Panc1 (cell line): Measurements from ENCODE around the gene BRCA2. TPM values are rescaled to one million over a fixed set of nuclear protein-coding genes. Genes with fewer than 3 reads are reported as not detected.

ENCODE experiments used
- ATAC-seq: fragments of 200-7000 bp; cut with Tn5 transposase; 2 replicates; pipeline ENCODE4 v1.9.1; 2020; ENCODE audit warnings: mild to moderate bottlenecking, moderate library complexity
- BruUV-seq: library from RNA; stranded (reverse); fragments of 400-500 nt; replicated peaks from 2 replicates; lab custom pipeline; 2021; lab: Mats Ljungman, UMichigan
- CTCF ChIA-PET: fragments of 300-600 bp; sonication (Branson Sonifier 250); formaldehyde crosslinking; loops from one replicate; lab custom pipeline; 2022; ENCODE audit warnings: antibody characterized with exemption; lab: Charles Lee
- POLR2A ChIA-PET: fragments of 300-600 bp; sonication (Branson Sonifier 250); formaldehyde crosslinking; loops from one replicate; lab custom pipeline; 2022; ENCODE audit warnings: antibody characterized with exemption; lab: Charles Lee
- DNase-seq: peaks from one replicate; pipeline ENCODE4 v3.0.0-alpha.2; 2010; ENCODE audit warnings: low read depth, low spot score
- H3K27ac ChIP-seq: 2 replicates; pipeline ENCODE4 v1.5.1; 2011; ENCODE audit warnings: mild to moderate bottlenecking, low read length, inconsistent platforms
- H3K27me3 ChIP-seq: fragments of 200-500 bp; sonication (Bioruptor generic); 2 replicates; pipeline ENCODE4 v1.6.0; 2014; ENCODE audit warnings: low read length, inconsistent platforms; ENCODE audit not compliant: control insufficient read depth, insufficient read depth
- H3K36me3 ChIP-seq: fragments of 200-500 bp; sonication (Bioruptor generic); 2 replicates; pipeline ENCODE4 v1.5.1; 2014; ENCODE audit warnings: inconsistent platforms, mild to moderate bottlenecking, low read length, moderate library complexity; ENCODE audit not compliant: control insufficient read depth, insufficient read depth
- H3K4me1 ChIP-seq: 2 replicates; pipeline ENCODE4 v1.5.1; 2011; ENCODE audit warnings: inconsistent platforms, mild to moderate bottlenecking, low read length, moderate library complexity; ENCODE audit not compliant: control insufficient read depth, insufficient read depth
- H3K4me3 ChIP-seq, 2 experiments: 2 replicates each; pipeline ENCODE4 v1.5.1; 2011 to 2012; ENCODE audit warnings: low read depth in 2 of 2, low read length in 2 of 2, mild to moderate bottlenecking in 2 of 2, inconsistent platforms in 1 of 2, moderate library complexity in 1 of 2
- H3K9me3 ChIP-seq: fragments of 200-500 bp; sonication (Bioruptor generic); 2 replicates; pipeline ENCODE4 v1.5.1; 2014; ENCODE audit warnings: low read depth, mild to moderate bottlenecking, inconsistent platforms, low read length, moderate library complexity; ENCODE audit not compliant: control insufficient read depth, insufficient read depth
- POLR2AphosphoS5 ChIP-seq: IDR thresholded peaks from 2 replicates; pipeline ENCODE4 v1.6.1; 2012; ENCODE audit warnings: mild to moderate bottlenecking, low read depth, low read length, moderate library complexity
- SIN3A ChIP-seq: IDR thresholded peaks from 2 replicates; pipeline ENCODE4 v1.6.1; 2012; ENCODE audit warnings: low read depth, mild to moderate bottlenecking, low read length, moderate library complexity, borderline replicate concordance; ENCODE audit not compliant: insufficient read depth
- TCF7L2 ChIP-seq: IDR thresholded peaks from 2 replicates; pipeline ENCODE4 v1.6.1; 2011; ENCODE audit warnings: mild to moderate bottlenecking, low read depth, low read length, inconsistent platforms
- in situ Hi-C: cut with HindIII; loops from 2 replicates; pipeline ENCODE4 v1.10.0; 2016; ENCODE audit warnings: low sequenced_read_pairs, low pct_unique_long_range_greater_than_20kb
- intact Hi-C: fragments of 100-400 bp; cut with micrococcal nuclease; formaldehyde crosslinking; loops from one replicate; pipeline ENCODE4 v1.10.0; 2022; ENCODE audit not compliant: unreplicated experiment
- total RNA-seq: library from RNA; stranded (reverse); gene quantifications from one replicate; pipeline ENCODE4 v1.2.1, GENCODE V29; 2021; ENCODE audit not compliant: unreplicated experiment
- TF ChIP-seq, protein P1 (sequence below): fragments of 450-650 bp; IDR thresholded peaks from 2 replicates; pipeline ENCODE4 v1.5.1; 2017; ENCODE audit warnings: mild to moderate bottlenecking
- TF ChIP-seq, protein P2 (sequence below), 2 experiments: IDR thresholded peaks; 2 replicates each; pipeline ENCODE4 v1.6.1; 2011 to 2012; ENCODE audit warnings: low read depth in 2 of 2, control low read depth in 1 of 2, low read length in 1 of 2, mild to moderate bottlenecking in 1 of 2, moderate library complexity in 1 of 2; ENCODE audit not compliant: insufficient read depth in 1 of 2

The BRCA2 gene
- total RNA-seq, 1 experiment from 2014 or later, result 8.4 TPM

DNA sequence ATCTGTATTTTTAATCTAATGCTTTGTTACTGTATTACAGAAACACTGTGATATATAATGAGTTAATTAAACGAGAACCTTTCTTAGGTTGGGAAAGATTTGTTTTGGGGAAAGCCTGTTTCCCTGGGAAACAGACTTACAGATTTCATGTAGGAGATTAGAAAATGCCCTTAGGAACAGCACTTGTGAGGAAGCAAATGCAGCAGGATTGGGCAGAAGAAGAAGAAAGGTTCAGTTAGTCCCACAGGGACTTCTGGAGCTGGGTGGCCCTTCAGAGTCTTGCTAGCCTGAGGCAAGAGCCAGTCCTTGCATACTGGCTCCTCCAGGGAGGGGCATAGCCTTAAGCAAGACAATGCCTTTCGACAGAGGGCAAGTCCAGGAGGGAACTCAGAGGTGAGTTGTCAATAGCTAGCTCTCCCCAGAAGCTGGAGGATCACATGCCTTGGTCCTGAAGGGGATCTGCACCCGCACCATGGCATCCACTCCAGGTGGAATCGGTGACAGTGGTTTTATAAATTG lies 75.9 kb downstream of the BRCA2 start:
- ATAC-seq, result no peak
- BruUV-seq, result no TSS peak
- no peaks in the 10 kb centered on the region for H3K27me3 ChIP-seq
- in situ Hi-C loops, result no loop called here
- no peaks in the 10 kb centered on the region for H3K9me3 ChIP-seq
- intact Hi-C loops, result no loop called here
- POLR2A ChIA-PET, result no interaction called here
- peaks cover 3% of the 10 kb centered on the region; the same call in 1 of the 2 replicates for H3K36me3 ChIP-seq
- no peak overlapping the region for H3K27ac ChIP-seq
- TF ChIP-seq, protein P1, sequence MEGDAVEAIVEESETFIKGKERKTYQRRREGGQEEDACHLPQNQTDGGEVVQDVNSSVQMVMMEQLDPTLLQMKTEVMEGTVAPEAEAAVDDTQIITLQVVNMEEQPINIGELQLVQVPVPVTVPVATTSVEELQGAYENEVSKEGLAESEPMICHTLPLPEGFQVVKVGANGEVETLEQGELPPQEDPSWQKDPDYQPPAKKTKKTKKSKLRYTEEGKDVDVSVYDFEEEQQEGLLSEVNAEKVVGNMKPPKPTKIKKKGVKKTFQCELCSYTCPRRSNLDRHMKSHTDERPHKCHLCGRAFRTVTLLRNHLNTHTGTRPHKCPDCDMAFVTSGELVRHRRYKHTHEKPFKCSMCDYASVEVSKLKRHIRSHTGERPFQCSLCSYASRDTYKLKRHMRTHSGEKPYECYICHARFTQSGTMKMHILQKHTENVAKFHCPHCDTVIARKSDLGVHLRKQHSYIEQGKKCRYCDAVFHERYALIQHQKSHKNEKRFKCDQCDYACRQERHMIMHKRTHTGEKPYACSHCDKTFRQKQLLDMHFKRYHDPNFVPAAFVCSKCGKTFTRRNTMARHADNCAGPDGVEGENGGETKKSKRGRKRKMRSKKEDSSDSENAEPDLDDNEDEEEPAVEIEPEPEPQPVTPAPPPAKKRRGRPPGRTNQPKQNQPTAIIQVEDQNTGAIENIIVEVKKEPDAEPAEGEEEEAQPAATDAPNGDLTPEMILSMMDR, result no peak
- no peak for TF ChIP-seq SIN3A
- no peak for TF ChIP-seq POLR2AphosphoS5
- no peak for TF ChIP-seq TCF7L2
- TF ChIP-seq, protein P2, sequence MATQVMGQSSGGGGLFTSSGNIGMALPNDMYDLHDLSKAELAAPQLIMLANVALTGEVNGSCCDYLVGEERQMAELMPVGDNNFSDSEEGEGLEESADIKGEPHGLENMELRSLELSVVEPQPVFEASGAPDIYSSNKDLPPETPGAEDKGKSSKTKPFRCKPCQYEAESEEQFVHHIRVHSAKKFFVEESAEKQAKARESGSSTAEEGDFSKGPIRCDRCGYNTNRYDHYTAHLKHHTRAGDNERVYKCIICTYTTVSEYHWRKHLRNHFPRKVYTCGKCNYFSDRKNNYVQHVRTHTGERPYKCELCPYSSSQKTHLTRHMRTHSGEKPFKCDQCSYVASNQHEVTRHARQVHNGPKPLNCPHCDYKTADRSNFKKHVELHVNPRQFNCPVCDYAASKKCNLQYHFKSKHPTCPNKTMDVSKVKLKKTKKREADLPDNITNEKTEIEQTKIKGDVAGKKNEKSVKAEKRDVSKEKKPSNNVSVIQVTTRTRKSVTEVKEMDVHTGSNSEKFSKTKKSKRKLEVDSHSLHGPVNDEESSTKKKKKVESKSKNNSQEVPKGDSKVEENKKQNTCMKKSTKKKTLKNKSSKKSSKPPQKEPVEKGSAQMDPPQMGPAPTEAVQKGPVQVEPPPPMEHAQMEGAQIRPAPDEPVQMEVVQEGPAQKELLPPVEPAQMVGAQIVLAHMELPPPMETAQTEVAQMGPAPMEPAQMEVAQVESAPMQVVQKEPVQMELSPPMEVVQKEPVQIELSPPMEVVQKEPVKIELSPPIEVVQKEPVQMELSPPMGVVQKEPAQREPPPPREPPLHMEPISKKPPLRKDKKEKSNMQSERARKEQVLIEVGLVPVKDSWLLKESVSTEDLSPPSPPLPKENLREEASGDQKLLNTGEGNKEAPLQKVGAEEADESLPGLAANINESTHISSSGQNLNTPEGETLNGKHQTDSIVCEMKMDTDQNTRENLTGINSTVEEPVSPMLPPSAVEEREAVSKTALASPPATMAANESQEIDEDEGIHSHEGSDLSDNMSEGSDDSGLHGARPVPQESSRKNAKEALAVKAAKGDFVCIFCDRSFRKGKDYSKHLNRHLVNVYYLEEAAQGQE (IDR thresholded peaks at IDR 0.05; ENCODE audit: insufficient read depth in 1 of 2, low read depth in 2 of 2, low read length in 1 of 2), result no peak
- H3K4me1 ChIP-seq, result no peaks in the 10 kb centered on the region
- DNase-seq, result no peak
- CTCF ChIA-PET, result no interaction called here
- H3K4me3 ChIP-seq, result no peak overlapping the region

DNA sequence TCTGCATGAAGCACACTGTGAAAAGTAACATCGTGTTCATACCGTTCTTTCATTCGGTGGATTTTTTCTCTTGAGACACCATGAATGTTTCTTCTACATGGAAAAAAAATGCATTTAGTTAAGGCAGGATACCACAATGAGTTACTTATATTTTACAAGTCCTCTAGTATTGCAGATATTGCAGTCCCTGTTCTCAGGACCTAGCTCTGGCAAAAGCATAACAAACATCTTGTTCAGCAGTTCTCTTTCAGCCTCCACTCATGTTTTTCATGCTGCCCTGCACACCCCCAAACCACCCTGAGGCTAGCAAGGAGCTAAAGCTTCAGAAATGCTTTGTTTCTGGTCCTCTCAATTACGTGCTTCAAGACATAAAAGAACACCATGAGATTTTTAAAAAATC lies 87.8 kb downstream of the BRCA2 start:
- Histone ChIP-seq H3K4me3 (no peak overlapping the region), H3K27me3 (no peaks in the 10 kb centered on the region), H3K36me3 (no peaks in the 10 kb centered on the region; the same call in 1 of the 2 replicates), H3K9me3 (no peaks in the 10 kb centered on the region), H3K4me1 (no peaks in the 10 kb centered on the region), H3K27ac (no peak overlapping the region)
- in situ Hi-C loops, result no loop called here
- DNase-seq (no peak), ATAC-seq (no peak)
- no TSS peak for BruUV-seq
- POLR2A ChIA-PET, result no interaction called here
- TF ChIP-seq, protein P2 (IDR thresholded peaks at IDR 0.05; ENCODE audit: insufficient read depth in 1 of 2, low read depth in 2 of 2, low read length in 1 of 2), result no peak
- TF ChIP-seq TCF7L2, result no peak
- TF ChIP-seq, protein P1, result no peak
- TF ChIP-seq POLR2AphosphoS5, result no peak
- TF ChIP-seq SIN3A, result no peak
- intact Hi-C loops, result no loop called here
- CTCF ChIA-PET, result no interaction called here
